ENCODE data around the gene SVEP1.
"Not testable (repeated sequence)": the region's sequence is repeated elsewhere in the genome, so short reads cannot be mapped to it uniquely, and the experiment has no call there.

Gene SVEP1

GRCh38 chr9:110578575-110579033 lies 937 bp downstream of the SVEP1 start:
- DNase-seq (ENCODE audit: low read depth), result no peak

- DNase-seq (ENCODE audit: low read depth), result no peak
Observed at GRCh38 chr9:110575945-110576344, 3.6 kb downstream of the SVEP1 start.

GRCh38 chr9:110575169-110575568 lies 4.4 kb downstream of the SVEP1 start:
- DNase-seq (ENCODE audit: low read depth), result no peak

- DNase-seq (ENCODE audit: low read depth), result no peak
Observed at GRCh38 chr9:110573305-110573704, 6.2 kb downstream of the SVEP1 start.

GRCh38 chr9:110571801-110572483 lies 7.6 kb downstream of the SVEP1 start:
- DNase-seq (ENCODE audit: low read depth), result no peak

GRCh38 chr9:110566156-110566555 lies 13.4 kb downstream of the SVEP1 start:
- DNase-seq (ENCODE audit: low read depth), result no peak

GRCh38 chr9:110561826-110562225 lies 17.7 kb downstream of the SVEP1 start:
- DNase-seq (ENCODE audit: low read depth), result no peak

- DNase-seq (ENCODE audit: low read depth), result no peak
Observed at GRCh38 chr9:110559869-110560268, 19.7 kb downstream of the SVEP1 start.

- DNase-seq (ENCODE audit: low read depth), result no peak
Observed at GRCh38 chr9:110555551-110556331, 23.8 kb downstream of the SVEP1 start.

GRCh38 chr9:110546411-110546871 lies 33.1 kb downstream of the SVEP1 start:
- no peak for DNase-seq (ENCODE audit: low read depth)

GRCh38 chr9:110545705-110546104 lies 33.8 kb downstream of the SVEP1 start:
- DNase-seq (ENCODE audit: low read depth), result no peak

GRCh38 chr9:110543631-110544051 lies 35.9 kb downstream of the SVEP1 start:
- no peak for DNase-seq (ENCODE audit: low read depth)

- DNase-seq (ENCODE audit: low read depth), result no peak
Observed at GRCh38 chr9:110541950-110542349, 37.6 kb downstream of the SVEP1 start.

- no peak for DNase-seq (ENCODE audit: low read depth)
Observed at GRCh38 chr9:110538647-110539041, 40.9 kb downstream of the SVEP1 start.

- DNase-seq (ENCODE audit: low read depth), result no peak
Observed at GRCh38 chr9:110537841-110538646, 41.5 kb downstream of the SVEP1 start.

- no peak for DNase-seq (ENCODE audit: low read depth)
Observed at GRCh38 chr9:110536822-110537221, 42.7 kb downstream of the SVEP1 start.

GRCh38 chr9:110534162-110534561 lies 45.4 kb downstream of the SVEP1 start:
- not testable (repeated sequence) for DNase-seq (ENCODE audit: low read depth)

GRCh38 chr9:110532908-110533665 lies 46.5 kb downstream of the SVEP1 start:
- no peak for DNase-seq (ENCODE audit: low read depth)

GRCh38 chr9:110531776-110532175 lies 47.8 kb downstream of the SVEP1 start:
- no peak for DNase-seq (ENCODE audit: low read depth)

GRCh38 chr9:110531241-110531640 lies 48.3 kb downstream of the SVEP1 start:
- not testable (repeated sequence) for DNase-seq (ENCODE audit: low read depth)

GRCh38 chr9:110528645-110529044 lies 50.9 kb downstream of the SVEP1 start:
- no peak for DNase-seq (ENCODE audit: low read depth)

GRCh38 chr9:110526426-110526825 lies 53.1 kb downstream of the SVEP1 start:
- no peak for DNase-seq (ENCODE audit: low read depth)
